Ureter (tissue), 1 donor: ENCODE measurements around the gene GPC6. TPM values are rescaled to one million over a fixed set of nuclear protein-coding genes. Genes with fewer than 3 reads are reported as not detected.

ENCODE experiments used
- DNase-seq: peaks from one replicate; pipeline ENCODE4 v3.0.0-alpha.2; 2020; ENCODE audit warnings: low spot score
- total RNA-seq: library from RNA; stranded (reverse); gene quantifications from one replicate; pipeline ENCODE4 v1.2.4, GENCODE V29; 2023
- donor health status: DM: yes; HTN: yes; CAD: no.

GPC6 gene
- total RNA-seq, 1 donor from 2014 or later = 6.8 TPM

DNA sequence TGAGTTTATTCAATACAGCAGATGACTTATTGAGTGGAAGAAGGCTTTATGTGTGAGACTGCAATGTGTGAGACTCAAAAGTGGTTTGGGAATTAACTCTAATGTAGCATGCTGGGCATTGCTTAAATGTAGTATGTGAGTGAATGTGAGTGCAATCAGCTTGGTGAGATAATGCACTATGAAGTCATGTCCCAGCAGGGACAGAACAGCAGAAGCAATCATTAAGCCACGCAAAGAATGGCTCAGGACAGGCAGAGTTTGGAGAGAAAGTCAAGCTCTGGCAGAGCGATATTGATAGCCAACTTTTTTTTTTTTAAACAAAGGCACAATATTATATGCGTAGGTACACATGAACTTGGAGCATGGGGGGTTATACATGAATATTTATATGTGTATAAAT lies 597.7 kb downstream of the GPC6 start:
- DNase-seq = no peak

DNA sequence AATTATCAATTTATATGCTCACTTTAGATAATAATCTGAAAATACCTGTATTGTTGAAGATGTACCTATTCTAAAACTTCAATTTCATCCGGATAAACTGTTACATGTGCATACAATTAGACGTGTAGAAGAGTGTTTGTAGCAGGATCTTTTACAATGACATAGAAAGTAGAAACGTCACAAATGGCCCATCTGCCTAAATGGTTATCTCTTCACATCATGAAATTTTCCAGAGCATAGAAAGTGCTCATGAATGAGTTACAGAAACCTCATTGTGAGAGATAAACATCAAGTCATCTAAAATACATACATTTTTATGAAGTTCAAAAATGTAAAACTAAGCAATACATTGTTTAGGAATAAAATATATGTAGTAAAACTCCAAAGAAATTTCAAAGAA lies 607.4 kb downstream of the GPC6 start:
- DNase-seq = no peak

DNA sequence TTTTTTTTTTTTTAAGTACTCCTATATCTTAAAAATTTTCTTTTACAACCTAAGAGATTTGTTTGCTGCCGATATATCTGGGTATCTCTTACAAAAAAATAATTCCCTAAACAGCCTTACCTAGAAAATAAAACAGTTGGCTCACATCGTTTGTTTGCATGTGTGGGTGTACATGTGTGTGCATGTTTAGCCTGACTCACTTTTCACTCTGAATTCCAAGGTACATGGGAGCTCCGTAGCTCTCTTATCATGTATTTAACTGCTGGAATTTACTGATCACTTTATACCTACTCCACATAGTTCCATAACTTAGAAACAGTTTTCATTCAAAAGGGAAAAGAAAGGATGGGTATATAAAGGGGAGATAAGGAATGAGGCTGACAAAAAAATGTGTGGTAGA lies 616.5 kb downstream of the GPC6 start:
- no peak for DNase-seq

DNA sequence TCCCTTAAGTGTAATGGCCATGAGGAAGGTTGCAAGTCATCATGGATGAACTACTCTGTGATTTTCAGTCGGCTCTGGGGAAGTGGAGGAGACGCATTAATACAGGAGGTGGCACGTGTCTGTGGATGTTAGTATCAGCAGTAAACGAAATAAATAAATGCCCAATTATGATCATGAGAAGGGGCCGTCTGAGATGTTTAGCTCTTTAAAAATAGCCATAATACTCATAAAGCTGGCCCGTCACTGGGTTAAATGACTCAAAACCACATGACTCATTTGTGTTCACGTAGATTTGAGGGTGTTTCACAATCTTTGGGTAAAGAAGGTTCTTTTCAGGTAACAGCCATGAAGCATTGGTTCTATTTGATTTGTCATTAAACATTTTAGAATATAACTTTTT lies 620.6 kb downstream of the GPC6 start:
- no peak for DNase-seq

DNA sequence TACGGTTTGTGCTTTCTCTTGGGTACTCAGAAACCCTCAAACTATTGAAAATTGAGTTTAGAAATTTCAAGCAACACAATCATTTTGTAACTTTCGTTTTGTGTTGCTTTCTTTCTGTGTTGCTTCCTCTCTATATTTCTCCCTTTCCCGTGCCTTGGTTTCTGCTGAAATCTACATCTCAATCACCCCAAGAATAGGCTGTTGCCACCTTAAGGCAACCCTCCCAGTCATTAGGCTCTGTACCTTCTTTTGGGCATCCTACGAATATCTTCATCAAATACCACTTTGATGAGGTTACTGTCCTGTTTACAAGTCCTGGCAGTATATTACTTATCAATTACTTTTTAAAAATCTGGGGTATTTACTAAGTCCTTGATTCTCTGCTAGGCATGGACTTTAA lies 621.6 kb downstream of the GPC6 start:
- no peak for DNase-seq

DNA sequence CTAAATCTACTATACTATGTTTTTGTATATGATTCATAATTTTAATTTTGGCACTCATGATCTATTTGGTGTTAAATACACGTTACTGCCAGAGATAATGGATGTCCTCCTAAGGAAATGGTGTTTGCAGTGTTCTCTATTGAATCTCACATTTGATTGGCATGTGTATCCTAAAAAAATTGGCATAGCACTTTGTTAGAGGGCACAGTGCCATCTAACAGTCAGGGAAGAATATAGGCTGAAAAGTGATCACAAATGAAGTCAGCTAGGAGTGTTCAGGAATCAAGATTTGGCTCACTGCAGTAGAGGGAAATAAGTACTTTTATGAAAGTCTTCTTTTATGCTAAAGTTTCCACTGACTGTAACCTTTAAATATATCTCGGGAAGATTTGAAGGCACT lies 624.6 kb downstream of the GPC6 start:
- DNase-seq = no peak

DNA sequence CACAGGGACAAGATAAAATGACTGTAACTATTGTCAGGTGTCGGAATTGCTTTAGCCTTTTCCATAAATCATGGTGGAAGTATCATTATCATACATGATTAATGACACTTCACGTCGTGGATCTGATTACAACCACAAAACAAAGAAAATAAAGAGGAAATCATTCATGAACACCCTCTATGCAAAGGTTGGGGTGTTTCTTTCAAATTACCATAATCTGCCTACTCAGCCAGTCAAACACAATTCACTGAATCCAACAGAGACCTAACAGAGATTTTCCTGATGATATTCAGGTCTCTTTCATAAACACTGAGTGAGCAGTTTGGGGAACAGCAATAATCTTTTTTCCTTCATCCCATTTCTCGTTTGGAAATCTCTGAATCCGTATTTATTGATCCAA lies 627.3 kb downstream of the GPC6 start:
- no peak for DNase-seq

DNA sequence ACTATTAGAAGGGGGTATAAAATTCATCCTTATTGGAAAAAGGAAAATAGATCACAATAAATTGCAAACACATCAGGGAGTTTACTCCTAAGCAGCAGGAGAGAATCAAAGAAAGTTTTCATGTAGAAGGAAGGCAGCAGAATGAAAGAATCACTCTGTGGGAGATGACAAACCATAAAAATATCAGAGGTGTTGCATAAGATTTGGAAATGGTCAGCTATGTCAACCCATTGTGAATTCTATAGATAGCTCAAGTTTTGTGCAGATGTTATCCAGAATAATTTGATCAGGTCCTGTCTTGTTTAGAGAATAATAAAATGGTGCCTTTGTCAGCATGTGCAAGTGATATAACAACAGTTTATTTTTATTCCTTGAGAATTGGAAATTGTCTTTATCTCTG lies 630.5 kb downstream of the GPC6 start:
- DNase-seq = no peak

DNA sequence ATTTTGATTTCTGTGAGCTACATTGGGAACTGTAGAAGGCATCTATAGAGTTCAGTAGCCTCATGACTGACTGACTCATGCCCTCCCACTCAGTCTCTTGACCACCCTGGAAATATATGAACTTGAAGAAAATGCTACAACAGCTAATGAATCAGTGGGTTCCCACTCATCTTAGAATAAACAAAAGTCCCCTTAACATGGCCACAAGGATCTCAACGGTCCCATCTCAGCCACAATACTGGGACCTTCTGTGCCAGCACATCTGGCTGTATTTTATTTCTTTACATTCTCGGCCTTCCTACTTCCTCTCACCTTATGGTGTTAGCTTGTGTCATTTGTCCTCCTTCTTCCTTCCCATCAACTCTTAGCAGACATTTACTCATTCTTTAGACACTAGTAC lies 633.1 kb downstream of the GPC6 start:
- DNase-seq = no peak

DNA sequence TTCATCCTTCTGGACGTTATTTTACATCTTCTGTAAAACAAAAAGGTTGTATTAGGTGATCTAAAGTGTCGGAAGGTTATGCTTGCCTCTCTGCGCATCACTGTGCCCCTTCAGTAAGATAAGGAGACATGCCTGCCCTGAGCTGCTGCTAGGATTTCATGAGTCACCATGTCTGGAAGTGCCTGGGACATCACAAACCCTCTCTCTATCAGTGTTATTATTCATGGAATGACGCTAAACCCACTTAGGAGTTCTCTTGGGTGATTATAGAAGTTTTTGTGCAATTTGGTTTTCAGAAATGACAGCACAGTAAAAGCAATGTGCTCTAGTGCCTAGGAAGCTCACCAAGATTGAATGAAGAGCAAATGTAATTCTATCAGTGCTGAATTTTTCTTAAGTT lies 635.2 kb downstream of the GPC6 start:
- no peak for DNase-seq

DNA sequence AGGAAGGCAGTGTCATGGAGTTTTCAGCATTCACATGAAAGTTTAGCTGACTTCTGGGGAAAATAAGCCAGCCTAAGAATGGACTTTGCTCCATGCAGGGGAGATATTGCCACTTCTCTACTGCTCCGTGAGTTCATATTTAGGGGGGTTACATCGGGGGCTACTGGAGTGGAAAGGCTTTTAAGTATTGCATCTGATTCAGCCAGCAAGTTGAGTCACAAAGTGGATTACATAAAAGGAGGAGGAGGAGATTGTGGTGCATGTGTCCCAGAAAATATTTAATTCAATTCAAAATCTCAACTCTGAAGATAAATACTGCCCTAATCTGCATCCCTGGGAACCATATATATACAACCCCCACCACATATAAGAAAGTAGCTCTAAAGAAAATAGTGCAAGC lies 635.7 kb downstream of the GPC6 start:
- DNase-seq = no peak

DNA sequence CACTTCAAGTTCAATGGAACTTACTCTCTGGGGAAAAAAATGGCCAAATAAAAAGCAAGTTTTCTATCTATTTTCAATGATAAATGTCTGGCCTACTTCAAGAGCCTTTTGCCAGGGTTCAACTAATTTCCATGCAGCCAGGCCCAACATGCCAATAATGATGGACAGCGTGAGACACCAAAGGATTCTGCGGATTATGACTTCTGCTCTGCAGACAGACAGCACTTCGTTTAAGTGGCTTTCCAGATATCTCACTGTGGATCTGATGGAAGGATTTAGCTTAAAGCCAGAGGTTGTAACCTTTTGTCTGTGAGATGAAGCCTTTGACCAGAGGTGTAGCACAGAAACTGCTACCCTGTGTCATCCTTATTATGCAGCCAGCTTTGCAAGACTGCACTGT lies 638.6 kb downstream of the GPC6 start:
- no peak for DNase-seq

DNA sequence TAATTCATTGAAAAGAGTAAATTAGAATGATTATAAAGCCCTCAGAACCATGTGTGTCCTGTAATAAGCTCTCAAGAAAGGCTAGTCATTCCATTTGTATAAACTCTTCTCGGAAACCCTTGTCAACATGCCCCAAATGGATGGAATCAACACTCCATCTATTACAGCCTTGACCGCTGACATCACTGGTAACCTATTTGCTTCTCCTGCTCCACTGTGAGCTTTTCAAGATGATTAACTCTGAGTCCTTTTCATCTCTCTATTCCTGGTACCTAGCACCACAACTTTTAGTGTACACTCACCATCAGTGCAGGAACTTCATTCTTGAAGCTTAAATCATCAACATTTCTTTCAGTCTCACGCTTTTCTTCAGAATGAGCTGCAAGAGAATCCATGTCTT lies 640.9 kb downstream of the GPC6 start:
- DNase-seq = no peak

DNA sequence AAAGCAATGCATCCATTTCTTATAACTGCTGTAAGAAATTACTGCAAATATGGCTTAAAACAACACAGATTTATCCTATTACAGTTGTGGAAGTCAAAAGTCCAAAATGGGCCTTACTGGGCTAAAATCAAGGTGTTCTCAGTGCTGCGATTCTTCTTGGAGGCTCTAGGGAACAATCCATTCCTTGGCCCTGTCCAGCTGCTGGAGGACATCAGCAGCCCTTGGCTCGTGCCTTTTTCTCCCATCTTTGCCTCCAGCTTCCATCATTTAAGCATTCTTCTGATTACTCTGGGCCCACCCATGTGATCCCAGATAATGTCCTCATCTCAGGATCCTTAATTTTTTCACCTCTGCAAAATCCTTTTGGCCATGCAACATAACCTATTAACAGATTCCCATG lies 645.8 kb downstream of the GPC6 start:
- DNase-seq = no peak

DNA sequence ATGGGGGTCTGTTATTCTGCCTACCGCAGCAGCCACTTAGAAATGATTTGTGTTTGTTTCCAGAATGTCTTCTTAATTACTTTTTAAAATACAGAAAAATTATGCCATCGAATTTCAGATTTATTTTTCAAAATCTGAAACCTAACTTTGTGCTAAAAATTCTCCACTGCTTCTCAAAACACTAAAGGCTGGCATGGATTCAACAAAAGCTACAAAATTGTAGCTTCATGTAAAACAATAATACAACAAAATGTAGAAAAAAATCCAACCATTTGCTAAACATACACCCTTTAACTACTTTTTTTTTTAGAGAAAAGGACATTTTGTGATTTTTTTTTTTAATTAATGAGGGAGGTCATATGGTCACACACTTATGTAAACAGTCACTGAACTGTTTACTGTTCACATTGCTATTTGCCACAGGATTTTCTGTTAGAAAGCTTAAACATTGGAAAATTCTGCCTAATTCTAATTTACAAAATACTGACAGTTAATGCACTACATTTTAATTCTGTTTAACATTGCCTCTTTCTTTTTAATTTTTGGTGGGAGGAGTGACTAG lies 646.3 kb downstream of the GPC6 start:
- no peak for DNase-seq

DNA sequence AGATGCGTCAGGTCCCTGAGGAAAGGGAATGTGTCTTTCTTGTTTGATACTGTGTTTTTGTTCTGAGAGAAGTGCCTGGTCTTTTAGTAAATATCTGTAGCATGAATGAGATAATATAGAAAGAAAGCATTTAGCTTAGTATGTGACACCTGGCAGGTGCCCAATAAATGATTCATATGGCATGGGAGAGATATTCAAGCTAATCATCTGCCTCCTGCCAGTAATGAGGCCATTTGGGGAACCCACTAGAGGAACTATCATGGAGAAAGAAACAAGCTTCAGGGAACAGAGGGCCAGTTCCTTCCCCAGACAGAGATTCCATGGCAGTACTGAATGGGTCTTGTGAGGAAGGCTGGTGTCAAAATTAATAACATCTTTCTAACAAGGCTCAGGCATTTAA lies 648.9 kb downstream of the GPC6 start:
- DNase-seq = no peak

DNA sequence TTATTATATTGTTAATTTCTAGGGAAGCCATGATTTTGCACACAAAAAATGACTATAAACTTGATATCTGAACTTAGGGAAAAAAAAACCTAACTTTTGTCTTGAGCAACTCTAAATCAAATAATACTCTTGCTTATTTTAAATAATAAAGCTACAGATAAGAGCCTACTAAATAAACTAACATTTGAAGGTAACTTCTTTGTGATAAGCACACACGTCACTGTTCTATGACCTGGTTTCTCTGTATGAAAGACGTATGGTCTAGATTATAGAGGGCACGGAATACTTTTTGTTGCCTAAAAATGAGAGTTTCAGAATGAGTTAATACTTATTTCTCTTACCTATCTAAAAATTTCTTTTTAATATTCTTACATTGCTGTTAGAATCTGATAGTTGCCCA lies 649.6 kb downstream of the GPC6 start:
- DNase-seq = no peak

DNA sequence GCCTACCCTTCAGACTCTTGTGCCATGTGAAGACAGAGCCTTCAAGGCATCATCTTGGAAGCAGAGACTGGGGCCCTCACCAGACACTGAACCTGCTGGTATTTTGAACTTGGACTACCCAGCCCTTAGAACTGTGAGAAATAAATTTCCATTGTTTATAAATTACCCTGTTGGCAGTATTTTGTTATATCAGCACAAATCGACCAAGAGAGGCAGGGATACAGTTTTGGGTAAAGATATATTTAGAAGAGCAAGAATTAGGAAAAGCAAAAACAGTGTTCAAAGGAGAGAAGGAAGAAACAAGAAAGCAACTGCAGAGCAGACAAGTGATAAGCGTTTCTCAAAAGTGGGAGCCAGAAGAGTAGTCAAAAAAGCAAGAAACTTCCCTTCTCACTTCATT lies 652.1 kb downstream of the GPC6 start:
- no peak for DNase-seq

DNA sequence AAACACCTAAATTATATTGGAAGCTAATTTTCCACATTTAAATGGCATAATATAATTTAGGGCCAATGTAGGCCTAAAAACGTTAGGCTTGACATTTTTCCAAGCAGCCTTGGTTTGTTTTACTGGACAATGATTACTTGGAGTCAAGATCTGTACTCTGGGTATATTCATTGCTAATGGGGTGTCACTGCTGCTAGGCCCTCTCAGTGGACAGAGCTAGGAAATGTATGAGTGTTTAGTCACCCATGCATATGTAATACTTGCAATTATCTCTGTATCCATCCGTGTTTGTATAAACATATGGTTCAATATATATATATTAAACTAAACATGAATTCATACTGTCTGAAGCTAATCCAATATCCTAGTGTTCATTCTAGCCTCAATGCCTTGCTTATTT lies 654.8 kb downstream of the GPC6 start:
- DNase-seq = no peak

DNA sequence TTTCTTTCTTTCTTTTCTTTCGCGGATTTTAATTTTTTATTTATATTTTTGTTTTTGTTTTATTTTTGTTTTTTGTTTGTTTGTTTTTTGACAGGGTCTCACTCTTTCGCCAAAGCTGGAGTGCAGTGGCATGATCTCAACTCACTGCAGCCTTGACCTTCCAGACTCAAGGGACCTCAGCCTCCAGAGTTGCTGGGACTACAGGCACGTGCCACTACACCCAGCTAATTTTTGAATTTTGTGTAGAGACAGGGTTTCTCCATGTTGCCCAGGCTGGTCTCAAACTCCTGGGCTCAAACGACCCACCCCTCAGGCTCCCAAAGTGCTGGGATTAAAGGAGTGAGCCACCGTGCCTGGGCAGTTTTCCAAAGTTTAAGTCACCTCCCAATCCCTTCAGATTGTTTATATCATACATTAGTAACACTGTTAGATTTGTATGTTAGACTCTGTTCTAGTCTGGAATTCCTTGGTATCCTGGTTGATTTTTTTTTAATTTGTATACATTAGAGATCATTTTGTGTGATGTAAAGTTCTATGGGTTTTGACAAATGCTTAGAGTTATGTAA lies 655.6 kb downstream of the GPC6 start:
- no peak for DNase-seq

DNA sequence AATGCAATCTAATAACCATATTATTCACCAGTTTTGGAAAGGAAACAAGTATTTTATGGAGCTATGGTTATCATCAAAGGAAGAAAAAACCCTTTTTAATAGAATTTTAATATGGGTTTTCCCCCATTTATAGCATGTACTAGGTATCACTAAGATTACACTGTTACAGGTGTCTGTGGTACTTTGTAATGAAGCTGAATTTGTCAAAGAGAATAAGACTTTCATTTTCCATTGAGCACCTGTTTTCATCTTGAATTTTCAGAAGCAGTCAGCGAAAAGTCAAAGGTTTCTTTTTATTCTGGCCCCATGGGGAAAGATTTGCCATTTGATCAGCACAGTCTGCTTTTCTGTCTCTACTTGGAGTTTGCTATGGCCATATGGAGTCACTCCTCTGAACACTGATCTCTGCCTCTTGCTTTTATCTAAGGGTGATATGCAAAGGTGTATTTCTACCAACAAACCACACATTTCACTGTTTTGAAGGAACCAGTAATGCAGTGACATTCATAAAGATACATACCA lies 662.9 kb downstream of the GPC6 start:
- DNase-seq = no peak

DNA sequence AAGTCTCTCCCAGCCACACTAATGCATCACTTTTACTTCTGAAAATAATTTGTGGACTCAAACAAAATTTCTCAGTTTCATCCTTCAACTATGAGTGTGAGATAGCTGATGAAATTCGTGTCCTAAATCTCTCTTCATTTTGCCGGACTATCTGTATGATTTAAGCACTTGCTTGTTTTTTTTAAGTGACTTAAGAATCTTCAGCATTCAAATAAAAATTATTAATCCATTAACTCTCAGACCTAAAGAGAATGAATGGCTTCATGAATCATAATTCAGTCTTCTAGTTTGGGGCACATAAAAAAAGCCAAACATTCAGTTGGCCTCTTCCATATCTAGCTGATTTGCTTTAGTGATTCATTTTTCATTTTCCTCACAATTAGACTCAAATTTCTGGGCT lies 673.4 kb downstream of the GPC6 start:
- no peak for DNase-seq

DNA sequence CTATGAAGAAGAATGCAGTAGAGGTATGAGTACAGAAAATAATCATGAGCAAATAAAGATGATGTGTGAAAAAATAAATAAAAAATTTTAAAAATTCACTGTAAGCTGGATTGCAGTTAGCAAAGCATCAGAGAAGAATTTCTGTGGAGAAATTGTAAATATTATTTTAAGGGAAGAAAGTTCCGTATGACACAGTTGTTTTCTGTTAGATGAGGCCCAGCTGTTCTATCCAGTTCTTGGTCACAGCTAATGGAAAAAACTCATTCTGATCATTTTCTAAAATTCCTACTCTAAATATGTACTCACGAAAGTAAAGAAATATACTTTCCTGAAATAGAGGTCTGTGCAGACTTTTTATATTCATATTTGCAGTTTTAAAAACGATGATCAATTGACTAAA lies 674.1 kb downstream of the GPC6 start:
- no peak for DNase-seq

DNA sequence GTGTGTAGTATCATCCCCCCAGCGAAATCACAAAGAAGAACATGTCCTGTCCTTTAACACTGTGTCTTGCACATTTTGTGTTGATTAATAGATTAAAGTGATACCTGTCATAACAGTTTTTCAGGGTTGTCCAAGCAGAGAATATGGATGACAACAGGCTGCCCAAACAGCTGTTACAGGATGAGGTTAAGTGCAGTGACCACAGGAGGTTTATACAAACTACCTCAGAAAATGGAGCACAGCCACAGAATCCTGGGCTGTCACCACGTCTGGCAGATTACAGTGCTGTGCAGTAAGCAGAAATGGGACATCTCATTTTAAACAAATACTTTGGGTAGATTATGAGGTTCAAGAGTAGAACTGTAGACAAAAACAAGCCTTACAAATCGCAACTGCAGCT lies 677.3 kb downstream of the GPC6 start:
- no peak for DNase-seq
